GM21619 (cell line): ENCODE results near the gene GOLGA7B.

ENCODE experiments used
- ATAC-seq: cut with Tn5 transposase; IDR thresholded peaks from one replicate; pipeline ENCODE4 v1.9.1; 2021; ENCODE audit not compliant: unreplicated experiment

Gene GOLGA7B

GRCh38 chr10:97866524-97867219 lies 17.0 kb downstream of the GOLGA7B start:
- ATAC-seq: no peak

GRCh38 chr10:97867220-97867800 lies 17.7 kb downstream of the GOLGA7B start:
- no peak for ATAC-seq

- ATAC-seq: no peak
Observed at GRCh38 chr10:97868134-97868685, 18.6 kb downstream of the GOLGA7B start.

- peak; percentile 99 for ATAC-seq
Observed at GRCh38 chr10:97869091-97870042, 19.7 kb downstream of the GOLGA7B start.

GRCh38 chr10:97870990-97871389 lies 21.3 kb downstream of the GOLGA7B start:
- no peak for ATAC-seq

- ATAC-seq: no peak
Observed at GRCh38 chr10:97873569-97873968, 23.9 kb downstream of the GOLGA7B start.

GRCh38 chr10:97874332-97874731 lies 24.7 kb downstream of the GOLGA7B start:
- ATAC-seq: no peak

GRCh38 chr10:97875391-97875790 lies 25.7 kb downstream of the GOLGA7B start:
- no peak for ATAC-seq

- ATAC-seq: no peak
Observed at GRCh38 chr10:97876402-97876801, 26.8 kb downstream of the GOLGA7B start.

GRCh38 chr10:97879241-97879640 lies 29.6 kb downstream of the GOLGA7B start:
- no peak for ATAC-seq

- ATAC-seq: no peak
Observed at GRCh38 chr10:97880109-97880508, 30.5 kb downstream of the GOLGA7B start.

- ATAC-seq: peak; percentile 63
Observed at GRCh38 chr10:97882142-97883091, 32.8 kb downstream of the GOLGA7B start.

- ATAC-seq: no peak
Observed at GRCh38 chr10:97883092-97883485, 33.4 kb downstream of the GOLGA7B start.

GRCh38 chr10:97886286-97886685 lies 36.6 kb downstream of the GOLGA7B start:
- ATAC-seq: no peak

GRCh38 chr10:97887399-97887798 lies 37.8 kb downstream of the GOLGA7B start:
- ATAC-seq: no peak

GRCh38 chr10:97888134-97888533 lies 38.5 kb downstream of the GOLGA7B start:
- no peak for ATAC-seq

GRCh38 chr10:97888641-97889262 lies 39.1 kb downstream of the GOLGA7B start:
- no peak for ATAC-seq

GRCh38 chr10:97889461-97890265 lies 40.0 kb downstream of the GOLGA7B start:
- ATAC-seq: no peak
